Measurements from ENCODE around the gene C15orf39. TPM values are rescaled to one million over a fixed set of nuclear protein-coding genes. Genes with fewer than 3 reads are reported as not detected.
"Not testable (repeated sequence)": the region's sequence is repeated elsewhere in the genome, so short reads cannot be mapped to it uniquely, and the experiment has no call there.

The C15orf39 gene
- total RNA-seq, 1 donor = 8.1 TPM

- no peak overlapping the region for H3K4me3 ChIP-seq (ENCODE audit: low read depth, low read length)
- TF ChIP-seq CTCF (IDR thresholded peaks at IDR 0.05; ENCODE audit: insufficient read depth, low read length) = no peak
- no peak for DNase-seq (ENCODE audit: low read depth)
Observed at GRCh38 chr15:75223688-75224087, 22.0 kb downstream of the C15orf39 start.

GRCh38 chr15:75224281-75224680 is 22.6 kb downstream of the C15orf39 start:
- no peak for TF ChIP-seq CTCF (IDR thresholded peaks at IDR 0.05; ENCODE audit: insufficient read depth, low read length)
- no peak overlapping the region for H3K4me3 ChIP-seq (ENCODE audit: low read depth, low read length)
- DNase-seq (ENCODE audit: low read depth) = no peak

- H3K4me3 ChIP-seq (ENCODE audit: low read depth, low read length); DNase-seq (ENCODE audit: low read depth): not testable (repeated sequence)
Observed at GRCh38 chr15:75225102-75225836, 23.6 kb downstream of the C15orf39 start.

GRCh38 chr15:75225951-75226732 is 24.5 kb downstream of the C15orf39 start:
- no peak overlapping the region for H3K4me3 ChIP-seq (ENCODE audit: low read depth, low read length)
- DNase-seq (ENCODE audit: low read depth) = no peak
- no peak for TF ChIP-seq CTCF (IDR thresholded peaks at IDR 0.05; ENCODE audit: insufficient read depth, low read length)

- not testable (repeated sequence) for H3K4me3 ChIP-seq (ENCODE audit: low read depth, low read length); DNase-seq (ENCODE audit: low read depth)
Observed at GRCh38 chr15:75227112-75227511, 25.4 kb downstream of the C15orf39 start.

GRCh38 chr15:75227663-75228280 is 26.1 kb downstream of the C15orf39 start:
- no peak for TF ChIP-seq CTCF (IDR thresholded peaks at IDR 0.05; ENCODE audit: insufficient read depth, low read length)
- no peak for DNase-seq (ENCODE audit: low read depth)
- no peak overlapping the region for H3K4me3 ChIP-seq (ENCODE audit: low read depth, low read length)

GRCh38 chr15:75228787-75229186 is 27.1 kb downstream of the C15orf39 start:
- no peak overlapping the region for H3K4me3 ChIP-seq (ENCODE audit: low read depth, low read length)
- DNase-seq (ENCODE audit: low read depth) = no peak
- TF ChIP-seq CTCF (IDR thresholded peaks at IDR 0.05; ENCODE audit: insufficient read depth, low read length) = no peak
